HG03159 (cell line): ENCODE results near the gene LRRC15.

Experiments used
- ATAC-seq: cut with Tn5 transposase; IDR thresholded peaks from one replicate; pipeline ENCODE4 v1.9.1; 2021; ENCODE audit warnings: mild to moderate bottlenecking, moderate library complexity; ENCODE audit not compliant: unreplicated experiment

LRRC15 gene

DNA sequence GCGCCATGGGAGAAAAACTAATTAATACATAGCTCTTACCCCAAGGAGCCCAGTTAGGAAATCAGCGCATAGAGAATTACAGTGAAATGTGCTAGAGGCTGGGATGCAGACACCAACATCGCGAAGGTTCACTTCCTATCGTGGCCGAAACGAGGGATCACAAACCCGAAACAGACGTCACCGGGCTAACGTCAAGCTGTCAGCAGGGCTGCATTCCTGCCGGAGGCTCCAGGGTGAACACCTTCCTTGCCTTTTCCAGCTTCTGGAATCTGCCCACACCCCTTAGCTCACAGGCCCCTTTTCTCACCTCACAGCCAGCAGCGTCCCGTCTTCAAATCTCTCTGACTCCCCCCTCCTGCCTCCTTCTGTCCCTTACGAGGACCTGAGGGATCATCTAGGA lies 16.5 kb upstream of the LRRC15 start:
- ATAC-seq: no peak

DNA sequence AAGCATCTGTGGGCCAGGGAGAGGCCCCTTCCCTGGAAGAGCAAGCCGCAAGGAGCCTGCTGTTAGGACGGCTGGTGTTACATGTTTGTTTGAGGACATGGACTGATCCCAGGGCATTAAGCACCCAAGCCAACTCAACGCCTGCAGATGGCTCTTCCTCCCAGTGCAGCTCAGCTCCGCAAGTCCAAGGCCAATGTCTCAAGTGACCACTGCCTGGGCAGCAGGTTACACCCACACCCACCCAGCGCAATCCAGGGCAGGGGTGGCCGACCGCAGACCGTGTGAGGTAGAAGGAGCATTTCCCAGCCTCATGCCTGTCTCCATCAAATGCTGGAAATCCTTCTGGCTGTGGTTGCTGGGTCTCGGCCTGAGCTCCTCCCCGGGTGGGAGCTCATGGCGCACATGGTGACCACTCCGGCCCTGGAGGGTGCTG lies 15.0 kb upstream of the LRRC15 start:
- no peak for ATAC-seq

DNA sequence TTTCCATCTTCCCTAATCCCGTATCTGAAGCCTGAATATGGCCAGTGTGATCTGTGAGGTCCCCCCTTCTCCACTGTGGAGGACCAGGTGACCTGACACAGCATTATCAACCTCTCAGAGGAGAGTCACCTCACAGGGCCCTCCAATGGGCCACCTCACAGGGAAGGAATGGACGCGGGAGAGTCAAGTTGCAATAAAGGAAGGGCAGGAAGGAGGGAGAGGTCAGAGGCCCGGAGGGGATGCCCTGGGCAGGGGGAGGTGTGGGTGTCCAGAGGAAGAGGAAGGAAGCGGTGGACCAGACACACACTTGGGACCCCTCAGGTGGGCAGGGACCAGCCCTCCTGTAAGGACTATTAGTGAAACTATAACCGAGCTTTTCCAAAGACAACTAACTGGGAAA lies 14.6 kb upstream of the LRRC15 start:
- no peak for ATAC-seq

- no peak for ATAC-seq
Measured at GRCh38 chr3:194383276-194383940, 13.9 kb upstream of the LRRC15 start.

GRCh38 chr3:194382892-194383223 lies 13.3 kb upstream of the LRRC15 start:
- no peak for ATAC-seq

DNA sequence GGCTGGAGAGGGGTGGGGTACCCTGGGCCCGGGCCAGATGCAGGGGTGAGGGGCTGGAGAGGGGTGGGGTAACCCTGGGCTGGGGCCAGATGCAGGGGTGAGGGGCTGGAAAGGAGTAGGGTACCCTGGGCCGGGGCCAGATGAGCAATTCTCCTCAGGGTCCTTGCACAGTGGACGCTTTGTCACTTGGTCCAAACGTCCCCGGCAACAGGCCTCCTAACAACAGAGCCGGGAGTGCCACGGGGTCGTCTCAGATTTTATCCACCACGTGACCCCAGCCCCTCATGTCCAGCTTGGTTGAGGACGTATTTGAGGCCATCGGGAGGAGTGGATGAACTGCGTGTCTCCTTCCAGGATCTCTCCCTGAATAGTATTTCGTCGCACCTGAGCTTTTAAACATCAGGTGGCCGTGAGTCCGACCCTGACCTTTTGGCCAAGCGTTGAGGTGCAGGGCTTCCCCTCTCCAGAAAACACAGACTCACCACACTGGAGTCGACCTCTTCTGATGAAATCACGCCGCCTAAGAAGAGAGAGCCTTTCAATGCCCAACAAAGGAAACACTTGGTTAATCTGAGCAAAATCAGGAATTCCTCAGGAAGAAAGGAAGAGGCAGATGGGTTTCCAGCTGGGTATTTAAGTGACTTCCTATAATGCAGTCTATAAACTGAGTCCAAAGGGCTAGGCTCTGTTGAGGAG lies 12.8 kb upstream of the LRRC15 start:
- no peak for ATAC-seq

GRCh38 chr3:194381460-194381875 lies 11.9 kb upstream of the LRRC15 start:
- ATAC-seq: no peak

- no peak for ATAC-seq
Measured at GRCh38 chr3:194380326-194380725, 10.8 kb upstream of the LRRC15 start.

DNA sequence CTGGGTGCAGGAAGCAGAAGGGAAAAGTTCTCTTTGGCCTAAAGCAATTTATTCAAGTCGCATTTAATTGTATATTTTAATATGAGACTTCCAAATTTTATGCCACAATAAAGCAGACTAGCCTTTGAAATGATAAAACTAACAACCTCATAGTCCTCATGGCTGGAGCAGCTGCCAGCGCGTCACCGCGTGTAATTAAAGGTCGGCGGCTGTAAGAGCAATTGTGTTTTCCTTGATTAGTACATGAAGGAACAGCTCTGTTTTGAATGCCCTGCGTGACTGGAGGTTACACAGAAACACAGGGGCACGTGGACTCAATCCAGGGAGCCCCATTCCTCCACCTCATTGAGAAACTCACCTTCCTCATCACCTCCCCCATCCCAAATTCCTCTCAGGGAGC lies 10.1 kb upstream of the LRRC15 start:
- no peak for ATAC-seq

GRCh38 chr3:194379231-194379630 lies 9.7 kb upstream of the LRRC15 start:
- no peak for ATAC-seq

- no peak for ATAC-seq
Measured at GRCh38 chr3:194377708-194378107, 8.2 kb upstream of the LRRC15 start.

DNA sequence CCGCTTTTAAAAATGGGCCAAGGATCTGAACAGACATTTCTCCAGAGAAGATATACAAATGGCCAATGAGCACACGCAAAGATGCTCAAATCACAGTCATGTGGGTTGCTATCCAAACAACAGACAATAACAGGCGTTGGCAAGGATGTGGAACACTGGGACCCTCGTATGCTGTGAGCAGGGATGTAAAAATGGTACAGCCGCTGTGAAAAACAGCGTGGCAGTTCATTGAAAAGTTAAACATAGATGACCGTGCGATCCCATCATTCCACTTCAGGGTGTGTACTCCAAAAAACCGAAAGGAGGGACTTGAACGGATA lies 6.7 kb upstream of the LRRC15 start:
- no peak for ATAC-seq

- ATAC-seq: no peak
Measured at GRCh38 chr3:194375473-194376240, 6.1 kb upstream of the LRRC15 start.

GRCh38 chr3:194374935-194375334 lies 5.4 kb upstream of the LRRC15 start:
- no peak for ATAC-seq

DNA sequence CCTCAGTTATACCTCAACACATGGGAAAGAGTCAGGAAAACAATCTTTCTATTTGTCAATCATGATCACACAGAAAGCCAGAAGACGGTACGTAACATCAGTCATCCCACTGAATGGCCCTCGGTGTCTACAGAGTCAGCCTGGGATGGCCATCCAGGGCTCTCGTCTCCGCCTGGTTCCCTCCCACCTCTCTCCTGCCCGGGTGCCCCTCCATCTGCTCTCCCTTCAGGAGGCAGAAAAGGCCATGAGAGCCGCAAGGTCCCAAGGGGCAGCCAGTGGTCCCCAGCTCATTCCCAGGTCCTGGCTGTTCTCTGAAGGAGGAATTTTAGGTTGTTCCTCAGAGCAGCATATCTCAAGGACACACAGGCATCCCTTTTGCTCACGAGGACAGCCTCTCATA lies 4.4 kb upstream of the LRRC15 start:
- no peak for ATAC-seq

DNA sequence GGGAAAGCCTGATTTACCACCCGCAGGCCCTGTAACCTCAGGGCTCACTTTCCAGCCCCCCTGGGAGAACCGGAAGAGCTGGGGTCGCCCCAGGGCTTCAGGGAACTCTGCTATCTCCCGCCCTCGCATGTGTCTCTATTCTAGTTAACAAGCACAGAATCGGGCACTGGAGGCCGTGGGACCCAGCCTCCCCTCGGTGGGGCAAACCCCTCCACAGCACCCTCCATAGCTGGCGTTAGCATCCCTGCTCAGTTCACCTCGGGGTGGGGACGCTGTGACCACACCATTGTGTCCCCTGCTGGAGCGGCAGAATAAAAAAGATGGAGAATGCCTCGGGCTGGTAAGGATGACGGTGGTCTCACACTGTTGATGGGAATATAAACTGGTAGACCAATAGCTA lies 3.5 kb upstream of the LRRC15 start:
- ATAC-seq: no peak

DNA sequence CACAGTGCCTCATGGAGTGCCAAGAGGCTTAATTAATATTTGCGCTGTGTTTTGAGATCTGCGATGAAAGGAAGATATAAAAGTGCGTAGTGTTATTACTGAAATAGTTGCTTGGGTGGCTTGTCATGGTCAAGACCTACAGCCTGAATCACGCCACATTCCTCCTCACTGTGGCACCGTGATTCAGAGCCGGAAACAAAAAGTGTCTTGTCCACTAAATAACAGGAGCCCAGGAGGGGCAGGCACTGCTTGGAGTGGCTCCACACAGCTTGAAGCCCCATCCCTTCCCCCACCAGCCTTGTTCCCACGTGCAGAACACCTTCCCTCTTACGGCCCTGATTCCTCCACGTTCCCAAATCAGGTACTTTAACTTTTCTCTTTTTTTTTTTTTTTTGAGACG lies 1.2 kb upstream of the LRRC15 start:
- no peak for ATAC-seq

DNA sequence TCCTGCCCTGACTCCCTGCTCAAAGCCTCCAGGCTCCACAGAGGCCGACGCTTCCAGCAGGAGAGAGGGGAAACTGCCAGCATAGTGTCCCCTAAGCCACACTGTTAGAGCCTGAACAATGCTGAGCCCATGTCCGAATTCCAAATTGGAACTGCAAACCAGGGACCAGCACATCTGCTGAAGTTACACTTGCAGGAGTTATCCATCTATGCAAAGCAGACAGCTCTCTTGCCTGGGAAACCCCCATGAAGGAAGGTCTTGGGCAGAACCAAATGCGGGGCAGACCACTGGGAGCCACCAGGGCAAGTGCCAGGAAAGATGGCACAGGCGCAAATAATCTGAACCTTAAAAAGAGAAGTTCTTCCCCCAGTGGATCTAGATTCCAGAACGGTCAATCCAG lies 625 bp downstream of the LRRC15 start:
- ATAC-seq: no peak

DNA sequence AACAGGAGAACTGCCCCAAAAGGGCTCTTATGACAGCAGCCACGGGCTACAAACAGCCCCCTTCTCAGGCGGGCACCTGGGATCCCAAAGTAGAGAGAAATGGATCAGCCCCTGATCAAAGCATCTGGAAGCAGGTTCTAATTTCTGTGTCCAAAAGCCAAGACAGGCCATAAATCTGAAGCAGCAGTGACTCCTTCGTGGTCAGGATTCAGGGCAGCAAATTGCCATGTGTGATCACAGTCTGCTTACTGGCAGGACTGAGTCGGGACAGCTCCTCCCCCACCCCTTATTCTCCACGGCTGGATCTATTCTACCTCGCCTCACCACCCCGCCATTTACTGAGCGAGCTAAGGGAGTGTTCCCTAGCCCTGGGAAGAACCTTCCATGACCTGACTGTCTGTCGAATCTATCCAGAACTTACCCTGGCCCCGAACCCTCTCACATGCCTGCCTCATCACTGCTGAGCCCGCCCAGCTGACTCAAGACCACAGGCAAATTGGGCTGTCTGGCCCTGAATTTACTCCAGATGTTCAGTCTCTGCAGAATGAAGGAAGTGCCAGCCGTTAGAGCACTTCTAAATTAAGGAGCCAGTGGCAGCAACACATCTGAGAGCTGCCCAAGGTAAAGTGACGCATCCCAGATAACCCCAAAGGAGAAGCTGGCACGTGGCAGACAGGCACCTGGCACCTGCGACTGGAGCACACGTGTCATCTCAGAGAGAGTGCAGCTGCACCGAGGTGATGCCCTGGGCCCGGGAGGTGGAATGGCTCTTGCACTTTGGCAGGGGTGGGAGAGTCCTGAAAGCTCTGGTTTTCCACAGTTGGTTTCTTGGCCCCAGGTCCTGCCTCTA lies 1.3 kb downstream of the LRRC15 start:
- no peak for ATAC-seq

GRCh38 chr3:194365978-194366490 lies 3.5 kb downstream of the LRRC15 start:
- ATAC-seq: no peak

GRCh38 chr3:194365526-194365925 lies 4.0 kb downstream of the LRRC15 start:
- ATAC-seq: no peak
